Stimulated activated memory B cell treated with anti-CD40 and anti-IgM and Interleukin-4, amounts not matched to agents 10 μg/mL and 1 μg/mL and 100 μg/mL, for 72 hours (primary cell): ENCODE results near the gene ZSWIM6.

Experiments
- ATAC-seq: fragments of 150-1000 bp; cut with Tn5 transposase; 2 replicates; pipeline ENCODE4 v1.10.0; 2021
- H3K27ac Mint-ChIP-seq: one replicate; pipeline ENCODE4 v1.8.0; 2022; ENCODE audit warnings: mild to moderate bottlenecking, mixed read lengths
- H3K27me3 Mint-ChIP-seq: one replicate; pipeline ENCODE4 v1.8.0; 2022; ENCODE audit warnings: mixed read lengths
- H3K36me3 Mint-ChIP-seq: one replicate; pipeline ENCODE4 v1.8.0; 2022; ENCODE audit warnings: mixed read lengths
- H3K4me1 Mint-ChIP-seq: one replicate; pipeline ENCODE4 v1.8.0; 2022; ENCODE audit warnings: mixed read lengths
- H3K4me3 Mint-ChIP-seq: one replicate; pipeline ENCODE4 v1.8.0; 2022; ENCODE audit warnings: mild to moderate bottlenecking, moderate library complexity, mixed read lengths
- H3K9me3 Mint-ChIP-seq: one replicate; pipeline ENCODE4 v1.8.0; 2022; ENCODE audit warnings: mixed read lengths

ZSWIM6 gene

DNA sequence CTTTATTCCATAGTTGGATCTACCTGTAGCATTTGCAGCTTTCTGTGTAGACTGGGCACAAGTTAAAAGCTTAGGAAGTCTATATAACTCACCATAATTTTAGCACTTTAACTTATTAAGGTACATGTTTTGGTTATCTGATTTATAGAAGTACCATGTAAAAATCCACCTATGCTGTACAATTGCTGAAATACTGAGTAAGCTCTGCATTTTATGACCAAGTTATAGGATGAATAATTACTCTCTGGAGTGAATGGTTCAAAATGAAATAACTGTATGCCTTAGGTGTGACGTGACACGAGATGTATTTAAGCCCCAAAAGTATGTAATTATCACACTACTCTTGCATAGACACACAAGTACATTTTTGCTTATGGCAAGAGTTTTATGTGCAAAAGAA is 22.1 kb downstream of the ZSWIM6 start:
- H3K27me3 Mint-ChIP-seq: no peaks in the 10 kb centered on the region
- peaks cover 8% of the 10 kb centered on the region for H3K9me3 Mint-ChIP-seq
- H3K4me1 Mint-ChIP-seq: peaks cover 47% of the 10 kb centered on the region
- ATAC-seq: no peak
- peaks cover 16% of the 10 kb centered on the region for H3K36me3 Mint-ChIP-seq
- H3K27ac Mint-ChIP-seq: no peak overlapping the region
- H3K4me3 Mint-ChIP-seq: no peak overlapping the region

- no peak for ATAC-seq
- H3K27me3 Mint-ChIP-seq: no peaks in the 10 kb centered on the region
- no peak overlapping the region for H3K4me3 Mint-ChIP-seq
- peaks cover 30% of the 10 kb centered on the region for H3K4me1 Mint-ChIP-seq
- peaks cover 30% of the 10 kb centered on the region for H3K36me3 Mint-ChIP-seq
- no peak overlapping the region for H3K27ac Mint-ChIP-seq
- peaks cover 8% of the 10 kb centered on the region for H3K9me3 Mint-ChIP-seq
Observed at GRCh38 chr5:61357745-61358144, 25.7 kb downstream of the ZSWIM6 start.

DNA sequence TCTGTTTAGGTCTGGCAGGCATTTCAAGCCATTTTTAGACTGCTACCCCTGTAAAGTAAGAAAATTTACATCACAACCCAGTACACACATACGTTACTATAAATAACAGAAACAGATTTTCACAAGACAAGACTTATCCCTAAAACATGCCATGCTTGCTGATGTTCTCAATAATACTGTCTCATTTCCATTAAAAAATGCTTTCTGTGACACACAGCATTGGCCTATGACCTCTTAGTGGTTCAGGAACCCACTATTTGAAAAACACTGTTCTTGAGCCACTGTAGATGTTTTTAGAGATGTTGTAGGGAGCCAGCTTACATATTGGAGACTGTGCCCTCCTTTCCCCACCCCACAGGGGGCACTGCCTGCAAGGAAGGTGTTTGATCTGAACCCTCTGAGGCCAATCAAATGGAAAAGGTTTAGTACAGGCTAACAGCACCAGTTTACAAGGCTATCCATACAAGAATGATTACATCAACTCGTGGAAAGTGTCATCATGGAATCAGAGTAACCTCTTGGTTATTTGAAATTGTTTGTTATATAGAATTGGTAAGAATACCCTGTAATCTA is 30.8 kb downstream of the ZSWIM6 start:
- peaks cover 31% of the 10 kb centered on the region for H3K36me3 Mint-ChIP-seq
- peaks cover 2% of the 10 kb centered on the region for H3K9me3 Mint-ChIP-seq
- no peak overlapping the region for H3K27ac Mint-ChIP-seq
- H3K27me3 Mint-ChIP-seq: no peaks in the 10 kb centered on the region
- no peak overlapping the region for H3K4me3 Mint-ChIP-seq
- H3K4me1 Mint-ChIP-seq: peaks cover 36% of the 10 kb centered on the region
- no peak for ATAC-seq

DNA sequence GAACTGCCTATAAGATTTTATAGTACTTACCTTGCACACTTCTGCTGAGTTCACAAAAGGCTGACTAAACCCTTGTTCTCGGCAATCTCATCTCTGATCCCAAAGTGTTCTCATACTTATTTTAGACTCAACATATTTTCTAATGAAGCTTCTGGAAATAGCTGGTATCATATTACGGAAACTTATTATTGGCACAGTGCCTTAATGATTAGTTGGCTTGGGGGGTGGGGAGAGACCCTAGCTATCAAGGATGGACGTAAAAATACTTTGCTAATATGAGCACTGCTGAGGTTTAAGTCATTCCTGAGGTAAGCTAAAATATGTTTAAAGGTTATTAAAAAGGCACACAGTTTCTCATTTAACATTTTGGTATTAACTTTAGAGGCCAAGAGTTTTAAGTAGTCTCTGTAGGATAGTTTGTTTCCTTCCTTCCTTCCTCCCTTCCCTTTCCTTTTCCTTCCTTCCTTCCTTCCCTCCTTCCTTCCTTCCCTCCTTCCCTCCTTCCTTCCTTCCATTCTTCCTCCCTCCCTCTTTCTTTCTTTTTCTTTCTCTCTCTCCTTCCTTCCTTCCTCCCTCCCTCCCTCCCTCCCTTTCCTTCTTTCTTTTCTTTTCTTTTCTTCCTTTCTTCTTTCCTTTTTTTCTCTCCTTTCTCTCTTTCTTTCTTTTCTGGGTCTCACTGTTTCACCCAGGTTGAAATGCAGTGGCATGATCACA is 31.5 kb downstream of the ZSWIM6 start:
- no peak for ATAC-seq
- peaks cover 27% of the 10 kb centered on the region for H3K36me3 Mint-ChIP-seq
- H3K9me3 Mint-ChIP-seq: no peaks in the 10 kb centered on the region
- no peaks in the 10 kb centered on the region for H3K27me3 Mint-ChIP-seq
- no peak overlapping the region for H3K27ac Mint-ChIP-seq
- H3K4me1 Mint-ChIP-seq: peaks cover 33% of the 10 kb centered on the region
- H3K4me3 Mint-ChIP-seq: no peak overlapping the region

DNA sequence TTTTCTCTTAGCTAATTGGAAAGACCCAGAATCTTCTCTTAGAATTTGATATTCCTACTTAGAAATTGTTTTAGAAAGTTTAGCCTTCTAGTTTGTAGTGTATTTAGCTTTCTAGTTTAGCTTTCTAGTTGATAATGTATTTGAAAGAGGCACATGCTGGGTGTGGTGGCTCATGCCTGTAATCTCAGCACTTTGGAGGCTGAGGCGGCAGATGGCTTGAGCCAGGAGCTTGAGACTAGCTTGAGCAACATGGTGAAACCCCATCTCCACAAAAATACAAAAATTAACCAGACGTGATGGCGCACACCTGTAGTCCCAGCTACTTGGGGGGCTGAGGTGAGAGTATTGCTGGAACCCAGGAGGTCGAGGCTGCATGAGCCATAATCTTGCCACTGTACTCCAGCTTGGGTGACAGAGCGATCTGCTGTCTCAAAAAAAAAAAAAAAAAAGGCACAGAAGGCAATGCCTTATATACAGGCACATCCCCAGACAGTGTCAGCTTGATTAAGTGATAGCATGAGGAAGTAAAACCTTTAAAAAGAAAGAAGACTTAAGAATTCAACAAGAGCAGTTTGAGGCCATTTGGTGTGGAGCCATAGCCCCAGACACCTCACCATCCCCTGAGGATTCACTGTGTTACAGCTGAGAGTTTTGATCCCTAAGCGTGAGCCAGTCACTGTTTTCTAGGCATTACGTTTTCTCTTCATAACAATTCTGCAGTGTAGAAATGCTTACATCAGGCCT is 34.6 kb downstream of the ZSWIM6 start:
- Mint-ChIP-seq H3K4me1 (peaks cover 18% of the 10 kb centered on the region), H3K4me3 (no peak overlapping the region), H3K36me3 (peaks cover 12% of the 10 kb centered on the region), H3K27me3 (no peaks in the 10 kb centered on the region), H3K9me3 (no peaks in the 10 kb centered on the region), H3K27ac (no peak overlapping the region)
- no peak for ATAC-seq

- Mint-ChIP-seq H3K4me3 (no peak overlapping the region), H3K36me3 (peaks cover 17% of the 10 kb centered on the region), H3K27me3 (no peaks in the 10 kb centered on the region), H3K27ac (no peak overlapping the region), H3K9me3 (peaks cover 2% of the 10 kb centered on the region), H3K4me1 (peaks cover 24% of the 10 kb centered on the region)
- no peak for ATAC-seq
Observed at GRCh38 chr5:61370506-61370905, 38.4 kb downstream of the ZSWIM6 start.

GRCh38 chr5:61371474-61371873 is 39.4 kb downstream of the ZSWIM6 start:
- Mint-ChIP-seq H3K27me3 (no peaks in the 10 kb centered on the region), H3K36me3 (peaks cover 19% of the 10 kb centered on the region), H3K4me3 (no peak overlapping the region)

GRCh38 chr5:61379677-61380076 is 47.6 kb downstream of the ZSWIM6 start:
- Mint-ChIP-seq H3K4me1 (peaks cover 17% of the 10 kb centered on the region), H3K27me3 (no peaks in the 10 kb centered on the region), H3K9me3 (no peaks in the 10 kb centered on the region), H3K4me3 (no peak overlapping the region), H3K27ac (no peak overlapping the region), H3K36me3 (peaks cover 11% of the 10 kb centered on the region)
- ATAC-seq: no peak

More at GRCh38 chr5:61371474-61371873, 39.4 kb downstream of the ZSWIM6 start:
- Mint-ChIP-seq H3K9me3 (peaks cover 2% of the 10 kb centered on the region), H3K27ac (no peak overlapping the region), H3K4me1 (peaks cover 20% of the 10 kb centered on the region)
- ATAC-seq: no peak

DNA sequence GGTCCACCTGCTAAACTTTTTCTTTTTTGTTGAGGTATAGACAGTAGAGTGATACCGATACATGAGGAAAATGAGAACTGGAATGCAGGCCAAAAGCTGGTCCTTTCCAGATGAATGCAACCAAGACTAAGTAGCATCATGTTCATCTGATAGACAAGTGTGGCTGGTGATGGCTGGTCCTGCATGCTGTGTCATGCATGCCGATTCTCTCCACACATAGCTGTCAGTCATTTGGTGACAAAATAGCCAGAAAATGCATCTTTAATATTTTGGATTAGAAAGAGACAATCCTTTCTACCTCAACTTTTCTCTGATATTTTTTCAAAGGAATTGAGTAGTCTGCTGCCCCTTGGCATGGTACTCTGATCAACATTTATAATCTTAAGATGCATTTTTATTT is 49.9 kb downstream of the ZSWIM6 start:
- no peaks in the 10 kb centered on the region for H3K36me3 Mint-ChIP-seq
- peaks cover 24% of the 10 kb centered on the region for H3K4me1 Mint-ChIP-seq
- H3K9me3 Mint-ChIP-seq: no peaks in the 10 kb centered on the region
- no peak overlapping the region for H3K27ac Mint-ChIP-seq
- no peaks in the 10 kb centered on the region for H3K27me3 Mint-ChIP-seq
- ATAC-seq: no peak
- H3K4me3 Mint-ChIP-seq: no peak overlapping the region

DNA sequence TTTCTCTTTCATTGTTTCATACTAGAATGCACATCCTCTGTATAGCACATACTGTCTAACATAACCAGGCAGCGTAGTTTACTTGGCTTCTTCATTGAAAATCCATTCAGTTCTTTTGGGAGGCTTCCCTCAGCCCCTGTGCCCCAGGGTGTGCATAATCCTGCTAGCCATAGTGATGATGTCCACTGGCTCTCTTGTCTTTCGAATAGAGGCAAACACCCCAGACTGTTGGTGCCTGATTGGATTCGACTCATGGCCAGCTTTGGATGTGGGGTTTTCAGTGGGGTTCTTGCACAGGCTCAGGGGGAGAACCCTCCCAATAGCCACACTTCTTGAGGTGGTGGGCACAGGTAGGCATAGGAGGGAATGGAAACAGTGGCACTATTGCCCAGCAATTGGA is 53.6 kb downstream of the ZSWIM6 start:
- H3K27ac Mint-ChIP-seq: no peak overlapping the region

DNA sequence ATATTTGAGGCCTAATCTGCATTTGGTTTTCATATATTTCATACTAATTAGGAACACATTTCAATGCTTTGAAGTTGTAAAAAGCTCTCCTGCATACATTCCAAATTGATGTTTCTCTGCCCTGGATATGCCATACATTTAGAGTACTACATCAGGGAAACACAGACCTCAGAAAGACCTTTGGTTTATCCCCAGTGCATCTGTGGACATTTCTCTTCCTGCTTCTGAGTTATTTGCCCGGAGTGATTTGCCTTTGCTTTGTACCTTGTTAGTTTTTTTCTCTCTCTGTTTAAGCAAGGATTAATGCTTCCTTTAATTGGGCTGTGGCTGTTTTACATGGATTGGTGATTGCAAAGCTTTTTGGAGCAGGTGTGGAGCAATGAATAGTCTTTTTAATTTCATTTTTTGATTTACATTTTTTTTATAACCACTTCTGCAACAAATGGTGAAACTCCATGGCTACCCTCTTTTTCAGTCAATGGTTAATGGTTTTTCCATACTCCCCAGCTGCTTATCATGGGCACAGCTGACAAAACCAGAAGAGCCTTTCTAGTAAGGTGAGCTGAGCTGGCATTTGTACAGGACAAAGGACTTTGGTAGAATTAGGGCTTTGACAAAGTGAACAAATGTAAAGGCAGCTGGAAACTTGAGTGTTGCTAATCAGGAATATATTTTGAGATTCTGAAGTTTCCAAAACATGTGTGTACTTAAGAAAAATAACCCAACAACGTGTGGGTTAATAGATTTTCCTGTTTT is 54.2 kb downstream of the ZSWIM6 start:
- Mint-ChIP-seq H3K4me1 (peaks cover 18% of the 10 kb centered on the region), H3K36me3 (peaks cover 1% of the 10 kb centered on the region), H3K4me3 (no peak overlapping the region), H3K9me3 (no peaks in the 10 kb centered on the region), H3K27me3 (no peaks in the 10 kb centered on the region), H3K27ac (no peak overlapping the region)
- ATAC-seq: no peak

More for the DNA sequence above, 53.6 kb downstream of the ZSWIM6 start:
- Mint-ChIP-seq H3K36me3 (no peaks in the 10 kb centered on the region), H3K4me3 (no peak overlapping the region), H3K4me1 (peaks cover 18% of the 10 kb centered on the region), H3K9me3 (no peaks in the 10 kb centered on the region), H3K27me3 (no peaks in the 10 kb centered on the region)
- ATAC-seq: no peak

DNA sequence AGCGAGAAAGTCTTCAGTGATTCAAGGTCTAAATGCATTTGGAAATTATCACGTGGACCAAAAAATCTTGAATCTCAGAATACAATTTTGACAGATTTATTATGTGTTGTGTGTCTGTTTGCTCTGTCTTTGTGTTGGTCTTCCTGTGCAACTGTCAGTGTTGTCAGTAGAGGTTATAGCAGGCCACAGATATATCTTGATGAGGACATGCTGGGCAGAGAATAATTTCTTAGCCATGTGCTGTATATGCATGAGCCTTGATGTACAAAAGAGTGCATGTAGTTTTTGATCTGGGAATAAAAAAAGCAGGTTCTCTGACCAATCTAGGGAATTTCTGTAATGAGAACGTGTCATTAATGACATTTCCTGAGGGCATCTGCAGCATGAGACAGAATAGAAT is 57.6 kb downstream of the ZSWIM6 start:
- H3K9me3 Mint-ChIP-seq: no peaks in the 10 kb centered on the region
- peaks cover 25% of the 10 kb centered on the region for H3K4me1 Mint-ChIP-seq
- no peak overlapping the region for H3K27ac Mint-ChIP-seq
- H3K4me3 Mint-ChIP-seq: no peak overlapping the region
- ATAC-seq: no peak
- peaks cover 14% of the 10 kb centered on the region for H3K36me3 Mint-ChIP-seq
- H3K27me3 Mint-ChIP-seq: no peaks in the 10 kb centered on the region

DNA sequence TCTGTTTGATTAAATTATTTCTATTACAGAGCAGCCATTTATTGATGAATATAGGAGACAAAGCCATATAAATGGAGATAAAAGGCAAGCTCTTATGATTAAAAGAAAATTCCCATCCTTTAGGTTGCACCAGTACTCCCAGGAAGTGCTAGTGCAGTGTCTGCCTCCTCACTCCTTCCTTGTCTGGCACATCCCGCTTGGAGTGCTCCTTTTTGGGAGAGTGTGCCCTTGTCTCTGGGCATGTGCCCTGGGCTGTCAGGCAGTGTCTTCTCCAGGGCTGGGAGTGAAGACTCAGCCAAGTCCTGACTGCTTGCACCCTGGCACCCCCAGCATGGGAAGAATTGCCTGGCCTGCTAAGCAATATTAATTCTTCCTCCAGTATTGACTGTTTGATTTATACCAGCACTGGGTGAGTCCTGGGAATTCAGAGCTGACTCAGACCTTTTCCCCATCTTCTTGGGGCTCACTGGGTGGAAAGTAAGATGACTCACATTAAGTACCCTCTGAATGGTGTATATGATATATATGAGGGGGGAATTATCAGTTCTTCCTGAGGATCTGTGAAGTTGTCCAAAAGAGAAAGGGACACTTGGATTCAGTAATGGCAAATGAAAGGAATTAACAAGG is 62.1 kb downstream of the ZSWIM6 start:
- H3K27me3 Mint-ChIP-seq: no peaks in the 10 kb centered on the region
- H3K4me3 Mint-ChIP-seq: no peak overlapping the region
- no peak for ATAC-seq
- H3K9me3 Mint-ChIP-seq: no peaks in the 10 kb centered on the region
- H3K4me1 Mint-ChIP-seq: peaks cover 25% of the 10 kb centered on the region
- no peak overlapping the region for H3K27ac Mint-ChIP-seq
- peaks cover 14% of the 10 kb centered on the region for H3K36me3 Mint-ChIP-seq

DNA sequence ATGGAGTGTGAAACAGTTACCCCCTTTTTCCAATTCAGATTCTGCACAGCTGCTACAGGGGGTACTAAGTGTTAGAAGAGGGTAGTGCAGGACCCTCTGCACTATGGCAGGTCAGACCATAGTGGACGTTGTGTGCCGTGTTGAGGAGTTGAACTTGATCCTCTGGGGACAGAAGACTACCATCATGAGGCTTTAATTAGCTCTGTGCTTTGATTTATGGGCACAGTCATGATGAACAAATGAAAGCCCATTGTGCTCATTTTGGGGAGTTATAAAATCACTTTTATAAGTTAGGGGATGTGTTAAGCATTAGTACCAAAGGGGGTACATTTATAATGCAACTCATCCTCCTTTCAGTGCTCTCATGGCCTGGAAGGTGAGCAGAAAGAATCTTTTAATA is 62.7 kb downstream of the ZSWIM6 start:
- Mint-ChIP-seq H3K27ac (no peak overlapping the region), H3K4me1 (peaks cover 28% of the 10 kb centered on the region), H3K27me3 (no peaks in the 10 kb centered on the region), H3K36me3 (peaks cover 14% of the 10 kb centered on the region), H3K9me3 (no peaks in the 10 kb centered on the region), H3K4me3 (no peak overlapping the region)
- ATAC-seq: no peak

DNA sequence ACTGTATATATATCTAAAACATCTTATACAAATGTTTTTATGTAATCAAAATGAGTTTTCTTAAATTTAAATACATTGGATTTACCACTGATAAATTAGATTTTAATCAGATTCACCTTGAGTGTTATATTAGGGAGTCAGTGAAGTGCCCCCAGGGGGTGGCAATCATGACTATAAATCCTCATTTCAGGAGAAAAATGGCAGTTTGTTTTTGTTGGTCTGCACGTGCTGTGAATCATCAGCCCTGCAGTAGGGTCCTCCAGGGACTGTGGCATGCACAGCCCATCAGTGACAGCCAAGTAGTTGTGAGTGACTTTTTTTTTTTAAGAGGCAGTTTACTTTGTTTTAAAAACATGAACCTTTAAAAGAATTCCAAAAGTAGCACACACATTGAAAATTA is 65.2 kb downstream of the ZSWIM6 start:
- no peaks in the 10 kb centered on the region for H3K9me3 Mint-ChIP-seq
- no peak overlapping the region for H3K4me3 Mint-ChIP-seq
- H3K4me1 Mint-ChIP-seq: peaks cover 45% of the 10 kb centered on the region
- H3K27me3 Mint-ChIP-seq: no peaks in the 10 kb centered on the region
- no peak overlapping the region for H3K27ac Mint-ChIP-seq
- H3K36me3 Mint-ChIP-seq: peaks cover 3% of the 10 kb centered on the region
- ATAC-seq: no peak
